Measurements from ENCODE around the gene ATP9B.

The ATP9B gene

DNA sequence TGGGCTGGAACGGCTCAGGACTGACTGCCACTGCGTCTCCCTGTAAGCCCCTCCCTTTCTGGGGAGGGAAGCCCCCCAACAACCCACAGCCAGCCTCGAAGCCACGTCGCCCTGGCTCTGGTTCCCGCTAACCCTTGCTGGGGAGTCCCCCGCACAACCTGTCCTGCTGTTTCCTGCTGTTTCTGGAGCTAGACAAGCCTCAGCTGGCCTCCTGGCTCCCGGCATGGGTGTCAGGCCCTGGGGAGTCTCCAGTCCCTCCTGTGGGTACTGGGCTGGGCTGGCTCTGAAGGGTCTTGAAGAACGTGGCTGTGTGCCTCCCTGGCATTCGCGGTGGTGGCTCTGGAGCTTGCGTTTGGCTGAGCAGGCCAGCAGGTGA lies 347.5 kb downstream of the ATP9B start:
- no peak for FAIRE-seq

DNA sequence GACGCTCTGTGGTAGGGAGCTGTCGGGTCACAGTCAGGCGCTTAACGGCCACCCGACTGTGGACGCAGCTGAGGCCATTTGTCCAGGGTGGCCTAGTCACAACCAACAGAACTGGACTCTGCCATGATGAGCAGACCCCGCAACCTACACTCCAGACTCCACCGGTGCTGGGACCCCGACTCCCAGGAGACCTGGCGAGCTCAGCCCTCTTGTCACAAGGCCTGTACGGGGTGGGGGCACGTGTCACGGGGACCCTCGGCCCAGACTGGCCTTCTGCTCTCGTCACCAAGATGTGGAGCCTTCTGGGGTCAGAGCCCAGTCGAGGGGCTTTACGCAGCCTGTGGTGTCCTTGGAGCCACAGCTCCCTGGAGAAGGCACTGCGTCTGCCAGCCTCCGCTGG lies 349.0 kb downstream of the ATP9B start:
- FAIRE-seq, result no peak

DNA sequence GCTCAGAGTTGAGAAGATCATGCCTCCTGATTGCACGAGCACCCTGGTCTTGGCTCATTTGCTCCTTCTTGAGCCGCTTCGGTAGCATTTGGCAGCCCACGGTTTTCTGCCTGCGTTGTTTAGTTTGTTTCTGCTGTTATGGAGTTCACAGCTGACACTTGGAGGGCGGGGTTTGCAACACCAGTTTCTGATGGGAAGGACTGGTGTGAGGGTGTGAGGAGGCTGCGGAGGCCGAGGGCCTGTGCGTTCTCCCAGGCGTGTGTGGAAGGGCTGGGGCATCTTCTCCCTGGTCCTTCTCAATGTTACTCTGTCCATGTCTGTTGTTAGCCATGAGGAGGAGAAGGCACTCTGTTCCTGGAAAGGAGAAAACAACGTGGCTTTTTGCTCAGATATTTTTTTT lies 349.4 kb downstream of the ATP9B start:
- FAIRE-seq, result no peak

DNA sequence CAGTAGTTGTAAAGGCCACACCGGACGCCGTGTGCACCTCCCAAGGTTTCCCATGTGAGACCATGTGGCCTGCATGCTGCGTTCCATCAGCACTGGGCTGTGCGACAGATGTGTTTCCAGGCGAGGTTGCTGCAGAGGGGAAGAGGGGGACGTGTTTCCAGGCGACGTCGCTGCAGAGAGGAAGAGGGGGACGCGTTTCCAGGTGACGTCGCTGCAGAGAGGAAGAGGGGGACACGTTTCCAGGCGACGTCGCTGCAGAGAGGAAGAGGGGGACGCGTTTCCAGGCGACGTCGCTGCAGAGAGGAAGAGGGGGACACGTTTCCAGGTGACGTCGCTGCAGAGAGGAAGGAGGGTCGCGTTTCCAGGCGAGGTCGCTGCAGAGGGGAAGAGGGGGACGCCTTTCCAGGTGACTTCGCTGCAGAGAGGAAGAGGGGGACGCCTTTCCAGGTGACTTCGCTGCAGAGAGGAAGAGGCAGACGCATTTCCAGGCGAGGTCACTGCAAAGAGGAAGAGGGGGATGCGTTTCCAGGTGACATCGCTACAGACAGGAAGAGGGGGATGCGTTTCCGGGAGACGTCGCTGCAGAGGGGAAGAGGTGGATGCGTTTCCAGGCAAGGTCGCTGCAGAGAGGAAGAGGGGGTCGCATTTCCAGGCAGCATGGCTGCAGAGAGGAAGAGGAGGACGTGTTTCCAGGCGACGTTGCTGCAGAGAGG lies 351.0 kb downstream of the ATP9B start:
- no peak for FAIRE-seq

DNA sequence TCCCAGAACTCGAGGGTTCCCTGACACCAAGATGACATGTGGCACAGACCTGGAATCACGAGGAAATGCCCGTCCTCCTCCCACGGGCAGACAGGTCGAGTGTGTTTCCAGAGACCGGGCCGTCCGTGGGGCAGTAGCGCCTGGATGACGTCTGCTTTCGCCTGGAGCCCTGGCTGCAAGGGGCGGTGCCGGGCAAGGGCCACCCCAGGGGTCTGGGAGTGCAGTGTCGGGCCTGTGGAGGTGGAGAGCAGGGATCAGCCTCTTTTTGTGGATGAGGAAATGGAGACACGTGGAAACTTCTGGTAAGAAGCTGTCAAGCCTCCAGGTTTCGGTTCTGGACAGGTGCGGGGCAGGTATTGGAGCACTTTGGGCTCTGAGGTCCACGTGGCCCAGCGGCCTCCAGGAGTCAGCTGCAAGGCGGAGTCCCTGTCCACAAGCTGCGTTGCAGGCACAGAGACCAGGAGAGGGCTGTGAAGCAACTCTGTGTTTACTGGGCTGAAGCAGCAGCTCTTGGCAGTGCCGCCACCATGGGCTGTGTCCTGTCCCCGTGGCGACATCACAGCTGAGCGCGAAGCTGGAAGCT lies 352.2 kb downstream of the ATP9B start:
- no peak for FAIRE-seq

DNA sequence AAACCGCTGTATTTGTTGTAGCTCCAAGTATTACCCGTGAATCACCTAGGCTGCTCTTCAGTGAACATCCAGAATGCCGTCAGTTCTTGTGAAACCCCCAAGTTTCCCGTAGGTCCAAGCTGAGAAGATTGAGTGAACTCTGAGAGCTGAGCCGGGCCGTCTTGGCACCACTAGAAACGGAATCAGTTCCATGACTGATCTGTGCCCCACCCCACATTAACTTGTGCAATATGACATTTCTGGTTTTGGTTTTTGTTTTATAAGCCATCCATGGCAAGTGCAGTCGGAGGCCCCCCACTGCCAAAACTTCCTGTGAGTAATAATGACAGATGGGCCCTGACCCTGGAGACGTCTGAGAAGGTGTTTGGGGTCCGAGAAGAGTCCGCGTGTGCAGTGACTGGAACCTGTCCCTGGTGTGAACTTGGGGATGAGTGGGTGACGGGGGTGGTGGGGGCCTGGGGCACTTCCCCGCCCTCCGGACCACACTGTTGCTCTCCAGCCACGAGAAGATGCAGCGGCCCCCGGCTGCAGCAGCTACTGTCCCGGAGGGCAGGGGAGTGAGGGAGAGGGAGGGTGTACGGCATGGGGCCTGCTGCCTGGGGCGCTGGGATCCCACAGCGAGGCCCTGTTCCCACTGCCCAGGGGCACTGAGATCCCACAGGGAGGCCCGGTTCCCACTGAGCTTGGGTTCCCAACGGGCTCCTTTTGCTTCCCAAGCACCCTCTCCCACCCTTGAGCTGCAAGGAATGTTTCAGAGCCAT lies 353.0 kb downstream of the ATP9B start:
- FAIRE-seq, result no peak

DNA sequence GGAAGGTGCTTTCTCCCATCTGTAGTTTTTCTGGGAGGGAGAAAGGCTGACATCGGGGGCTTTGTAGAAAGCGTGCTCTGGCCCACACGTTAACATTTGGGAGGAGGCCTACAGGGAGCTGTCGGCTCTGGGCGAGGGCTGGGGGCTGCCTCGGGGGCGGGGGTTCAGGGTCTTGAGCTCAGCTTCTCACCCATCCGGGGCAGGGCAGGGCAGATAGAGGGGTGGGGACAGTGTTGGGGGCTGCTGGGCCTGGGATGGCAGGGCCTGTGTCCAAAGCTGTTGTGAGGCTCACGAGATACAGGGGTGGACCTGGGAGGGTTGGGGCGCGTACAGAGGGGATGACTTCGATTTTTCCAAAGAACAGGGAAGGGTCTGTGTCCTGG lies 353.6 kb downstream of the ATP9B start:
- FAIRE-seq, result no peak

DNA sequence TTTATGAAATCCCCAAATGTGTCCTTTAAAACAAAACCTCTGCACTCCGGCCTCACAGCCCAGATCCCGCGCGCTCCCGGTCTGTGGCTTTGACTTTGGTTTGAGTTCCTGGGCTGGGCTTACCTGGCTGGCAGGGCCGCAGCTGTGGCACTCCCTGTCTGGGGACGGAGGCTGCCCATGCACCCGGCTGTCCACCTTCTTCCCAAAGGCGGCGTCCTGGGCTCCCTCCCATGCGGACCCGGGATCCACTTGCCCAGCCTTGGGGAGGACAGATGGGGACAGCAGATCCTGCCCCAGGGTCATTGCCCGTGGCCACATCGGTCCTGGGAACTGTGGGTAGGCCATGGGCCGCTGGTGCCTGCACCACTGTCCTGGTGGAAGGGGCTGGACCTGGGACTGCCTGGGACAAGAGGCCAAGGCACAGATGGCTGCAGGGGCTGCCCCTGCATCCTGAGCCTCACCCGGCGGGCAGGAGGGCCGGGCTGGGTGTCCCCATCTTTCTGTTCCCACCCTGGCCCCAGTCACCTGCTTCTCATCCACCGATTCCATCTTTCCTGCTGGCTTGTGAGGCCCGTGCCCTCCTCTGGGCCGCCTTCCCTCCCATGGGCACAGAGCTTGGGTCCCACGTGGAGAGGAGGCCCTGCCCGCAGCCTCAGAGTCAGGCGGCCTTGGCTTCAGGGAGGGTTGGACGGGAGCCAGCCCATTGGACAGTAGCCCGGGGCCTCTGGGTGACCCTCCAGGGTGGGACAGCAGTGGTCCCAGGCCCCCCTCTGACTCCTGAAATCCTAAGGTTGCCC lies 354.2 kb downstream of the ATP9B start:
- no peak for FAIRE-seq

DNA sequence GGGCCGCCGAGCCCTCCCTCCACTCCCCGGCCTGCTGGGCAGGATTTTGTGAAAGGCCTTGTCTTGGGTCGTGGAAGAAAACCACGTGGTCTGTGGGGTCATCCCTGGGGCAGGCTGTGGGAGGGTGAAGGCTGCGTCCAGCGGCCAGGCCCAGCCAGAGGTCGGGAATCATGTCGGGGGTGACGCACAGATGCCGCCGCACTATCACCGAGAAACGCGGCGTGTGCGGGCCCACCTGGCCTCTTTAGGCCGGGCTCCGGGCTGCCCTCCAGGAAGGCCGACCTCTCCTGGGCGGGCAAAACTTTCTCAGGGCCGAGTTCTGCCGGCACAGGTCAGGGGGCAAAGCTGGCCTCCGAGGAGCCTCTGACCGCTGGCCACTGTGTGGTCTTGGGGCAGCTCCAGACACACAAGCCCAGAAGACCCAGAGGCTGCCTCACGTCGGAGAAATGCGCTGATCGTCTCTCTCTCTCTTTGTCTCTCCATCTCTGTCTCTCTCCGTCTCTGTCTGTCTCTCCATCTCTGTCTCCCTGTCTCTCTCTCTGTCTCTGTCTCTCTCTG lies 354.9 kb downstream of the ATP9B start:
- no peak for FAIRE-seq

DNA sequence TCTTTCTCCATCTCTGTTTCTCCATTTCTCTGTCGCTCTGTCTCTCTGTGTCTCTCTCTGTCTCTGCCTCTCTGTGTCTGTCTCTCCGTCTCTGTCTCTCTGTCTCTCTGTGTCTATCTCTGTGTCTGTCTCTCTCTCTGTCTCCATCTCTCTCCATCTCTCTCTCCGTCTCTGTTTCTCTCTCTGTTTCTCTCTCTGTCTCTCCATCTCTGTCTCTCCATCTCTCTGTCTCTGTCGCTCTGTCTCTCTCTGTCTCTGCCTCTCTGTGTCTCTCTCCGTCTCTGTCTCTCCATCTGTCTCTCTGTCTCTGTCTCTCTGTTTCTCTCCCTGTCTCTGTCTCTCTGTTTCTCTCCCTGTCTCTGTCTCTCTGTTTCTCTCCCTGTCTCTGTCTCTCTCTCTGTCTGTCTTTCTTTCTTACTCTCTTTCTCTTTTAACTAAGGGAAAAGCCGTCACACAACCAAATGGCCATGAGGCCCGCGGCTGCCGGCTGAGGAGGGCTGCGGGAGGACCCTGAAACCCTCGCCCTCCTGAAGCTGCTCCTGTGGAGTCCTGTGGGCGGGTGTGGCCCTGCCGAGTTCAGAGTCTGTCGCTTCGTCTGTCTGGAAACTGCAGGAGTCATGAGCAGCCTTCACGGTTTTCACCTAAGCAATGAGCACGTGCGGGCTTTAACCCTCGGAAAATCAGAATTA lies 355.8 kb downstream of the ATP9B start:
- no peak for FAIRE-seq

DNA sequence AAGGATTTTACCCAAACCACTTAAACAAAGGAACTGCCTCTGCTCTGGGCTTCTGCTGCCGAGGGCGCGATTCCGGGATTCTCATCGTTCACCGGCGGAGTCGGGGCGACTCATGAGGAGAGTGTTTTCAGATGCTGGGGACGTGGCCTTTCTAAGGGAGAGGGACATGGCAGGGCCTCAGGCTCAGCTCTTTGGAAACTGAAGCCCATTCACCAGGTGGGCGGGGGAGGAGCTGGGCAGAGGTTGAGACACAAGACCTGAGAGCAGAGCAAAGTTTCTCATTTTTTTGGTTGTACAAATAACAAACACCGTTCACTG lies 356.3 kb downstream of the ATP9B start:
- no peak for FAIRE-seq

DNA sequence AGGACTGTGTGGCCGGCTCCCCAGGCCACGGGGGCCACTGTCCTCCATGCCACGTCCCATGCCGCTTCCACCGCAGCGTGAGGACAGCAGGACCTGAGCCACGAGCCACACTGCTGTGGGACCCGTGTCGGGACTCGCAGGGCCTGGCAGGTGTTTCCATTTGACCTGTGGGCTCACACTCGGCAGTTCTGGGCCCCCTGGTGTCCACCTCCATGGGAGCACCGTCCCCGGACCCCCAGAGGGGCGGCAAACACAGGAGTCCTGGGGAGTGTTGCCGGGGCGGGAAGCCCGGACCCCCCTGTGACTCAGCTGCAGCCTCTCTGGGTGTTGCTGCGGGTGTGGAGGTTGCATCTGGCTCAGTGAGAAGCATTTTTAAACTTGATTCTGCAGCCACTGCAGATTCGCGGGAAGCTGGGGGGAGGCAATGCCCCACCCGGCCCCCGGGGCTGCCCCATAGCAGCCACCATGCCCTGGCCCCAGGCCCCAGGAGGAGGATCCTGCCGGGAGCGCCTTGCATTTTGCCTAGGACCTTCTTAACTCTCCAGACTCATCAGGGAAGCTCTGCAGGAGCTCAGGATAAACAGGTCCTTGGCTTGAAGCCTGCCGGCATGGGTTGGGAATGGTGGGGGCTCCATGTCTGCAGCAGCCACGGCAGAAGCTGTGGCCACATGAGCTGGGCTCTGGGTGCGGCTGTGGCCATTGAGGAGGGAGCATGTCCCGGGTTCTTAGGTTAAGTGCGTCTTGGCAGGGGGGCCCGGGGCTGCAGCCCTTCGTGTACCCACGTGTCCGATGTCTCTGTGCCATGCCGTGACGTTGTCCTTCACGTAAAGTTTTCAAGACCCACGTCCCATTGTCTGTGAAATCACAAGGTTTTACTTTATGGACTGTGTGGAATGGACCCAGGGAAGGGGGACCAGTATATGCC lies 357.4 kb downstream of the ATP9B start:
- FAIRE-seq, result no peak

DNA sequence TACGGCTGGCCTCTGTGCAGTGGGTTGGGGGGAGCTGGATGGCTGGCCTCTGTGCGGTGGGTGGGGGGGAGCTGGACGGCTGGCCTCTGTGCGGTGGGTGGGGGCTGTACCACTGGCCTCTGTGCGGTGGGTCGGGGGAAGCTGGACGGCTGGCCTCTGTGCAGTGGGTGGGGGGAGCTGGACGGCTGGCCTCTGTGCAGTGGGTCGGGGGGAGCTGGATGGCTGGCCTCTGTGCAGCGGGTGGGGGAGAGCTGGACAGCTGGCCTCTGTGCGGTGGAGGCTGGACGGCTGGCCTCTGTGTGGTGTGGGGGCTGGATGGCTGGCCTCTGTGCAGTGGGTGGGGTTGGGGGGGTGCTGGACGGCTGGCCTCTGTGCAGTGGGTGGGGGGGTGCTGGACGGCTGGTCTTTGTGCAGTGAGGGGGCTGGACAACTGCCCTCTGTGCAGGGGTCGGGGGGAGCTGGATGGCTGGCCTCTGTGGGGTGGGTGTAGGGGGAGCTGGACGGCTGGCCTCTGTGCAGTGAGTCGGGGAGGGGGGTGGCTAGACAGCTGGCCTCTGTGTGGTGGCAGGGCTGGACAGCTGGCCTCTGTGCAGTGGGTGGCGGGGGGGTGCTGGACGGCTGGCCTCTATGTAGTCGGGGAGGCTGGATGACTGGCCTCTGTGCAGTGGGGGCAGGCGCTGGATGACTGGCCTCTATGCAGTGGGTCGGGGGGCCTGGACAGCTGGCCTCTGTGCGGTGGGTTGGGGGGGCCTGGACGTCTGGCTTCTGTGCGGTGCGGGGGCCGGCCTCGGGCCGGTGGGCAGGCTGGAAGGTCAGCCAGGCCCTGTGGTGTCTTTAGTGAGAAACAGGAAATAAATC lies 358.4 kb downstream of the ATP9B start:
- no peak for FAIRE-seq

Data from colon (tissue), 2 donors.